ENCODE data around the gene NUDT8. TPM values are rescaled to one million over a fixed set of nuclear protein-coding genes. Genes with fewer than 3 reads are reported as not detected.

The NUDT8 gene
- total RNA-seq, 1 donor from 2014 or later, result 5.1 TPM

DNA sequence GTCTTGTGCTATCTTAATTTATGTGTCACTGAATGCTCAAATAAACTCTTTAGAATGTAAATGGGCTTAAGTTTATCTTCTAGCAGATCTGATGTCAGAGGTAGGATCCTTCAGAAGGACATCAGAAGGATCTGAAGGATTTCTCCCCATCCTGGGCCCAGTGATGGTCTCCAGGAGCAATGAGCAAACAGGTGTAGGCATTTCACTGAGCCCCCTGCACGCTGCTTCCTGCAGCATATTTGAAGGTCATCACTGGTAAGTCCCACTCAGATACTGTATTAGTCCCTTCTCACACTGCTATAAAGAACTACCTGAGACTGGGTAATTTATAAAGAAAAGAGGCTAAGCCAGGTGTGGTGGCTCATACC, 41.6 kb downstream of the NUDT8 start:
- Histone ChIP-seq H3K4me3 (ENCODE audit: low read depth, low read length) (no peak overlapping the region), H3K36me3 (ENCODE audit: control insufficient read depth, insufficient read depth, low read length) (peaks cover 1% of the 10 kb centered on the region), H3K27me3 (ENCODE audit: control insufficient read depth, insufficient read depth, low read length) (no peaks in the 10 kb centered on the region)
- TF ChIP-seq CTCF (IDR thresholded peaks at IDR 0.05; ENCODE audit: insufficient read depth, low read length, poor library complexity, severe bottlenecking), result no peak
- DNase-seq (ENCODE audit: low read depth), result no peak

DNA sequence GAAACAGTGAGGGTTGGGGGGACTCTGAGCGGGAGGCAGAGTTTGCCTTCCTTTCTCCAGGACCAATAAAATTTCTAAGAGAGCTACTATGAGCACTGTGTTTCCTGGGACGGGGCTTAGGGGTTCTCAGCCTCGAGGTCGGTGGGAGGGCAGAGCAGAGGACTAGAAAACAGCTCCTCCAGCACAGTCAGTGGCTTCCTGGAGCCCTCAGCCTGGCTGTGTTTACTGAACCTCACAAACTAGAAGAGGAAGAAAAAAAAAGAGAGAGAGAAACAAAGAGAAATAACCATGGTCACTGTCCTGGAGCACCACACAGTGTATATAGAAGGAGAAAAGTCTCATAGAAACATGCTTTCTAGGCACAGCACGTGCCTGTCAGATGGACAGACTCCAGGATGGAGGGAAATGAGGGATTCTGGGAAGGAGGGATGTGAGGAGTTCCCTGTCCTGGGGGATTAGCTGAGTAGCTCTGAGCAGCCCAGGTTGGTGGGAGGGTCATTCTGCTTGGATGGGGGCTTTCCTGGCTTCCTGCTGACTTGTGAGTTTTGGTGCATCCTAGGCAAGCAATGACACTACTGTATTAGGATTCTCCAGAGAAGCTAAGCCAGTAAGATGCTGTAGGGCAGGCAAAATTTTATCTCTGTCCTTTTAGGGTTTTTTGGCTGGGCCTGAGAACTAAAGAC, 43.0 kb downstream of the NUDT8 start:
- TF ChIP-seq CTCF (IDR thresholded peaks at IDR 0.05; ENCODE audit: insufficient read depth, low read length, poor library complexity, severe bottlenecking), result no peak
- Histone ChIP-seq H3K4me3 (ENCODE audit: low read depth, low read length) (no peak overlapping the region), H3K36me3 (ENCODE audit: control insufficient read depth, insufficient read depth, low read length) (peaks cover 1% of the 10 kb centered on the region)

DNA sequence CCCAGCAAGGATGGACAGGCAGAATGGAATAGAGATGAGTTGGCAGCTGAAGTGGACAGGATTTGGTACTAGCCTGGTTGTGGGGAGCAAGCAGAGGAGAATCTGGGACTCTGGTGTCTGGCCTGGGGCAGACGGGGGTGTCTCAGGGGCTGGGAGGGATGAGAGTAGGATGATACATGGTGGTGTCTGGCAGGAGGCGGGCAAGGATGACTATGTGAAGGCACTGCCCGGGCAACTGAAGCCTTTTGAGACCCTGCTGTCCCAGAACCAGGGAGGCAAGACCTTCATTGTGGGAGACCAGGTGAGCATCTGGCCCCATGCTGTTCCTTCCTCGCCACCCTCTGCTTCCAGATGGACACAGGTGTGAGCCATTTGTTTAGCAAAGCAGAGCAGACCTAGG, 43.8 kb downstream of the NUDT8 start:
- peaks cover 1% of the 10 kb centered on the region for H3K36me3 ChIP-seq (ENCODE audit: control insufficient read depth, insufficient read depth, low read length)
- H3K4me3 ChIP-seq (ENCODE audit: low read depth, low read length), result no peak overlapping the region
- no peak for TF ChIP-seq CTCF (IDR thresholded peaks at IDR 0.05; ENCODE audit: insufficient read depth, low read length, poor library complexity, severe bottlenecking)
- no peaks in the 10 kb centered on the region for H3K27me3 ChIP-seq (ENCODE audit: control insufficient read depth, insufficient read depth, low read length)
- DNase-seq (ENCODE audit: low read depth), result no peak

More for the DNA sequence above, 43.0 kb downstream of the NUDT8 start:
- no peaks in the 10 kb centered on the region for H3K27me3 ChIP-seq (ENCODE audit: control insufficient read depth, insufficient read depth, low read length)
- no peak for DNase-seq (ENCODE audit: low read depth)

DNA sequence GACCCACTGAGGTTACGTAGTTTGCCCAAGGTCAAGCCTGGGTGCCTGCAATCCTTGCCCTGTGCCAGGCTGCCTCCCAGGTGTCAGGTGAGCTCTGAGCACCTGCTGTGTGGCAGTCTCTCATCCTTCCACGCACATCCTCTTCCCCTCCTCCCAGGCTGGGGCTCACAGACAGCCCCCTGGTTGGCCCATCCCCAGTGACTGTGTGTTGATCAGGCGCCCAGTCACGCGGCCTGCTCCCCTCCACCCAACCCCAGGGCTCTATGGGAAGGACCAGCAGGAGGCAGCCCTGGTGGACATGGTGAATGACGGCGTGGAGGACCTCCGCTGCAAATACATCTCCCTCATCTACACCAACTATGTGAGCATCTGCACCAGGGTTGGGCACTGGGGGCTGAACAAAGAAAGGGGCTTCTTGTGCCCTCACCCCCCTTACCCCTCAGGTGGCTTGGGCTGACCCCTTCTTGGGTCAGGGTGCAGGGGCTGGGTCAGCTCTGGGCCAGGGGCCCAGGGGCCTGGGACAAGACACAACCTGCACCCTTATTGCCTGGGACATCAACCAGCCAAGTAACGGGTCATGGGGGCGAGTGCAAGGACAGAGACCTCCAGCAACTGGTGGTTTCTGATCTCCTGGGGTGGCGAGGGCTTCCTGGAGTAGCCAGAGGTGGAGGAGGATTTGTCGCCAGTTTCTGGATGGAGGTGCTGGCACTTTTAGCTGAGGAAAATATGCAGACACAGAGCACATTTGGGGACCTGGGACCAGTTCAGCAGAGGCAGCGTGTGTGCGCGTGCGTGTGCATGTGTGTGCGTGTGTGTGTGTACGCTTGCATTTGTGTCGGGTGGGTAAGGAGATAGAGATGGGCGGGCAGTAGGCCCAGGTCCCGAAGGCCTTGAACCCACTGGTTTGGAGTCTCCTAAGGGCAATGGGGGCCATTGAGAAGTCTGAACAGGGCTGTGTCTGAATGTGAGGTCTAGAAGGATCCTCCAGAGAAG, 44.6 kb downstream of the NUDT8 start:
- Histone ChIP-seq H3K4me3 (ENCODE audit: low read depth, low read length) (peak overlapping the region; percentile 70), H3K27me3 (ENCODE audit: control insufficient read depth, insufficient read depth, low read length) (no peaks in the 10 kb centered on the region), H3K36me3 (ENCODE audit: control insufficient read depth, insufficient read depth, low read length) (peaks cover 1% of the 10 kb centered on the region)
- DNase-seq (ENCODE audit: low read depth), result no peak
- no peak for TF ChIP-seq CTCF (IDR thresholded peaks at IDR 0.05; ENCODE audit: insufficient read depth, low read length, poor library complexity, severe bottlenecking)

DNA sequence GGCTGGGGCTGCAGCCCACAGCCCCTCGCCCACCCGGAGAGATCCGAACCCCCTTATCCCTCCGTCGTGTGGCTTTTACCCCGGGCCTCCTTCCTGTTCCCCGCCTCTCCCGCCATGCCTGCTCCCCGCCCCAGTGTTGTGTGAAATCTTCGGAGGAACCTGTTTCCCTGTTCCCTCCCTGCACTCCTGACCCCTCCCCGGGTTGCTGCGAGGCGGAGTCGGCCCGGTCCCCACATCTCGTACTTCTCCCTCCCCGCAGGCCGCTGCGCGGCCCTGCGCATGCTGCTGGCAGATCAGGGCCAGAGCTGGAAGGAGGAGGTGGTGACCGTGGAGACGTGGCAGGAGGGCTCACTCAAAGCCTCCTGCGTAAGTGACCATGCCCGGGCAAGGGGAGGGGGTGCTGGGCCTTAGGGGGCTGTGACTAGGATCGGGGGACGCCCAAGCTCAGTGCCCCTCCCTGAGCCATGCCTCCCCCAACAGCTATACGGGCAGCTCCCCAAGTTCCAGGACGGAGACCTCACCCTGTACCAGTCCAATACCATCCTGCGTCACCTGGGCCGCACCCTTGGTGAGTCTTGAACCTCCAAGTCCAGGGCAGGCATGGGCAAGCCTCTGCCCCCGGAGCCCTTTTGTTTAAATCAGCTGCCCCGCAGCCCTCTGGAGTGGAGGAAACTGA, 45.4 kb downstream of the NUDT8 start:
- TF ChIP-seq CTCF (IDR thresholded peaks at IDR 0.05; ENCODE audit: insufficient read depth, low read length, poor library complexity, severe bottlenecking), result no peak
- Histone ChIP-seq H3K36me3 (ENCODE audit: control insufficient read depth, insufficient read depth, low read length) (peaks cover 1% of the 10 kb centered on the region), H3K27me3 (ENCODE audit: control insufficient read depth, insufficient read depth, low read length) (no peaks in the 10 kb centered on the region), H3K4me3 (ENCODE audit: low read depth, low read length) (peak overlapping the region; percentile 70)
- no peak for DNase-seq (ENCODE audit: low read depth)
